ENCODE results near the gene HAUS3. TPM values are rescaled to one million over a fixed set of nuclear protein-coding genes. Genes with fewer than 3 reads are reported as not detected.
A peak's percentile ranks its signal among the peaks of the same experiment; 100 is the strongest.

The HAUS3 gene
- total and polyA plus RNA-seq, 2 of the 13 experiments (the other 11 are each of a cell fraction or from before 2014, with no cell fraction given): 3.9 to 12.6 TPM

DNA sequence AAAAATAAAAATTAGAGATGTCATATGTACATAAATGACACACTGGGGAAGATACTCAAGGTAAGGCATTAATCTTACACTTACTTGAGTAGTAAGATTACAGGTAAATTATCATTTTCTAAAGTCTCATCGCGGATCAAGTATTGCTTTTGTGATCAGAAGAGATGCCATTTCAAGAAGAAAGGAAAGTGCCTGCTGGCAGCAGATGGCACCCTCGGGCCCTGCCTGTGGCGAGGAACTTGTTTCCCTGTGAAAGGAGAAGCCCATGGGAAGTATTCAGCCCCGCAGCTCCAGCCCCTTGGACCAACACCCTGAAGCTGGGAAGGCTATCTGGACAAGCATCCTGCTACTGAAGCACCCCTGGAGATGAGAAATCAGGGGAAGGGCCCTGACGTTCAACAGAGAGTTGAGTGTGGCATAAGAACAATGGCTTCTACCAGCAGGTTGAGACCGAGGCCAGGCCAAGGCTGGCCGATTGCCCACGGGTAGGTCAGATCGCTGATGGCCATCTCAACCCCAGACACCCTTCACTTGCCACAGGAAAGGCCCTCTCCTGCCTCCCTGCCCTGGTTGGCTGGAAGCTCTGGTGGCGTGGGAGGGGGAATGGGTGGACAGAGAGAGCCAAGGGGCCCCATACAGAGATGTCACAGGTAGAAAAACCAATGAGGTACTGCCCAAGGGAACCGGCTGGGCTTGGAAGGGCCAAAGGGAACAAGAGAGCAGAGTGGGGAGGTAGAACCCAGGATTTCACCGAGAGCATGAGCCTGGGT is 38.8 kb upstream of the HAUS3 start:
- in situ Hi-C loops (cut with HindIII; ENCODE audit: extremely low pct_ligation_motif_present, low pct_unique_long_range_greater_than_20kb) (no loop called here), intact Hi-C loops (cut with micrococcal nuclease; ENCODE audit: unreplicated experiment) (no loop called here)
- Histone ChIP-seq H3K79me2 (ENCODE audit: insufficient read depth, low read length) (no peaks in the 10 kb centered on the region), H2AFZ (ENCODE audit: low read length) (no peak overlapping the region), H3K4me3 (replicated peaks in 1 of 3; ENCODE audit: insufficient read depth in 1 of 3, low read depth in 2 of 3, low read length in 3 of 3) (no peak overlapping the region), H3K27ac (ENCODE audit: extremely low read length, insufficient read depth, low read length) (no peak overlapping the region), H3K4me2 (ENCODE audit: low read depth, low read length) (no peak overlapping the region), H4K20me1 (ENCODE audit: insufficient read depth, low read length) (no peaks in the 10 kb centered on the region), H3K4me1 (ENCODE audit: insufficient read depth, low read length) (no peaks in the 10 kb centered on the region), H3K27me3 (ENCODE audit: control insufficient read depth in 1 of 2, insufficient read depth in 2 of 2, low read length in 2 of 2) (peaks cover 0 to 7% of the 10 kb centered on the region in 2 experiments; a peak in 3 of 5 replicates), H3K9ac (ENCODE audit: insufficient read depth, low read depth, low read length) (no peak overlapping the region), H3K9me3 (ENCODE audit: low read length) (no peaks in the 10 kb centered on the region), H3K36me3 (replicated peaks in 1 of 2; ENCODE audit: control insufficient read depth in 1 of 2, insufficient read depth in 2 of 2, low read length in 2 of 2) (no peaks in the 10 kb centered on the region)
- TF ChIP-seq, protein P1, sequence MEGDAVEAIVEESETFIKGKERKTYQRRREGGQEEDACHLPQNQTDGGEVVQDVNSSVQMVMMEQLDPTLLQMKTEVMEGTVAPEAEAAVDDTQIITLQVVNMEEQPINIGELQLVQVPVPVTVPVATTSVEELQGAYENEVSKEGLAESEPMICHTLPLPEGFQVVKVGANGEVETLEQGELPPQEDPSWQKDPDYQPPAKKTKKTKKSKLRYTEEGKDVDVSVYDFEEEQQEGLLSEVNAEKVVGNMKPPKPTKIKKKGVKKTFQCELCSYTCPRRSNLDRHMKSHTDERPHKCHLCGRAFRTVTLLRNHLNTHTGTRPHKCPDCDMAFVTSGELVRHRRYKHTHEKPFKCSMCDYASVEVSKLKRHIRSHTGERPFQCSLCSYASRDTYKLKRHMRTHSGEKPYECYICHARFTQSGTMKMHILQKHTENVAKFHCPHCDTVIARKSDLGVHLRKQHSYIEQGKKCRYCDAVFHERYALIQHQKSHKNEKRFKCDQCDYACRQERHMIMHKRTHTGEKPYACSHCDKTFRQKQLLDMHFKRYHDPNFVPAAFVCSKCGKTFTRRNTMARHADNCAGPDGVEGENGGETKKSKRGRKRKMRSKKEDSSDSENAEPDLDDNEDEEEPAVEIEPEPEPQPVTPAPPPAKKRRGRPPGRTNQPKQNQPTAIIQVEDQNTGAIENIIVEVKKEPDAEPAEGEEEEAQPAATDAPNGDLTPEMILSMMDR (CRISPR knock-in tag; IDR thresholded peaks at IDR 0.05): peak; percentile 12; the same call in 1 of the 2 replicates
- TF ChIP-seq, protein P2, sequence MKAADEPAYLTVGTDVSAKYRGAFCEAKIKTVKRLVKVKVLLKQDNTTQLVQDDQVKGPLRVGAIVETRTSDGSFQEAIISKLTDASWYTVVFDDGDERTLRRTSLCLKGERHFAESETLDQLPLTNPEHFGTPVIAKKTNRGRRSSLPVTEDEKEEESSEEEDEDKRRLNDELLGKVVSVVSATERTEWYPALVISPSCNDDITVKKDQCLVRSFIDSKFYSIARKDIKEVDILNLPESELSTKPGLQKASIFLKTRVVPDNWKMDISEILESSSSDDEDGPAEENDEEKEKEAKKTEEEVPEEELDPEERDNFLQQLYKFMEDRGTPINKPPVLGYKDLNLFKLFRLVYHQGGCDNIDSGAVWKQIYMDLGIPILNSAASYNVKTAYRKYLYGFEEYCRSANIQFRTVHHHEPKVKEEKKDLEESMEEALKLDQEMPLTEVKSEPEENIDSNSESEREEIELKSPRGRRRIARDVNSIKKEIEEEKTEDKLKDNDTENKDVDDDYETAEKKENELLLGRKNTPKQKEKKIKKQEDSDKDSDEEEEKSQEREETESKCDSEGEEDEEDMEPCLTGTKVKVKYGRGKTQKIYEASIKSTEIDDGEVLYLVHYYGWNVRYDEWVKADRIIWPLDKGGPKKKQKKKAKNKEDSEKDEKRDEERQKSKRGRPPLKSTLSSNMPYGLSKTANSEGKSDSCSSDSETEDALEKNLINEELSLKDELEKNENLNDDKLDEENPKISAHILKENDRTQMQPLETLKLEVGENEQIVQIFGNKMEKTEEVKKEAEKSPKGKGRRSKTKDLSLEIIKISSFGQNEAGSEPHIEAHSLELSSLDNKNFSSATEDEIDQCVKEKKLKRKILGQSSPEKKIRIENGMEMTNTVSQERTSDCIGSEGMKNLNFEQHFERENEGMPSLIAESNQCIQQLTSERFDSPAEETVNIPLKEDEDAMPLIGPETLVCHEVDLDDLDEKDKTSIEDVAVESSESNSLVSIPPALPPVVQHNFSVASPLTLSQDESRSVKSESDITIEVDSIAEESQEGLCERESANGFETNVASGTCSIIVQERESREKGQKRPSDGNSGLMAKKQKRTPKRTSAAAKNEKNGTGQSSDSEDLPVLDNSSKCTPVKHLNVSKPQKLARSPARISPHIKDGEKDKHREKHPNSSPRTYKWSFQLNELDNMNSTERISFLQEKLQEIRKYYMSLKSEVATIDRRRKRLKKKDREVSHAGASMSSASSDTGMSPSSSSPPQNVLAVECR (CRISPR knock-in tag; IDR thresholded peaks at IDR 0.05; ENCODE audit: borderline replicate concordance): no peak
- TF ChIP-seq PTBP1 (IDR thresholded peaks at IDR 0.05; ENCODE audit: low read depth, low read length, poor library complexity, severe bottlenecking) (no peak), ZNF850 (CRISPR knock-in tag; conservative IDR thresholded peaks at IDR 0.05) (no peak), ZNF317 (CRISPR knock-in tag; IDR thresholded peaks at IDR 0.05) (no peak)
- DNase-seq (ENCODE audit: low spot score): no peak
- ChIA-PET CTCF (ENCODE audit: low intra/inter-chr PET ratio, low total read pairs) (no interaction called here), POLR2A (no interaction called here)
- no peak for FAIRE-seq
- WGBS (ENCODE audit: low lambda C conversion rate): 22% methylated on average over 11 of the region's 13 CpGs
- no peak for ATAC-seq
- no TSS peak for BruUV-seq (replicated peaks)

Measured in HepG2 (cell line).